HUES48 (cell line): ENCODE data around the gene SLC49A3.

Source experiments
- H3K27ac ChIP-seq: one replicate; pipeline ENCODE4 v1.7.0; 2013; ENCODE audit warnings: low read depth, low read length, inconsistent platforms
- H3K27me3 ChIP-seq: 2 replicates; pipeline ENCODE4 v1.6.1; 2013; ENCODE audit warnings: mild to moderate bottlenecking, low read length; ENCODE audit not compliant: control insufficient read depth, insufficient read depth
- H3K36me3 ChIP-seq: 2 replicates; pipeline ENCODE4 v1.6.1; 2013; ENCODE audit warnings: low read length; ENCODE audit not compliant: control insufficient read depth, insufficient read depth
- H3K4me1 ChIP-seq: 2 replicates; pipeline ENCODE4 v1.6.1; 2013; ENCODE audit warnings: mild to moderate bottlenecking, low read length; ENCODE audit not compliant: control insufficient read depth, insufficient read depth
- H3K4me3 ChIP-seq: 2 replicates; pipeline ENCODE4 v1.5.1; 2013; ENCODE audit warnings: mild to moderate bottlenecking, low read depth, low read length
- H3K9ac ChIP-seq: 2 replicates; pipeline ENCODE4 v1.6.1; 2013; ENCODE audit warnings: mild to moderate bottlenecking, low read depth, low read length, moderate library complexity
- H3K9me3 ChIP-seq: 2 replicates; pipeline ENCODE4 v1.6.1; 2013; ENCODE audit warnings: low read length; ENCODE audit not compliant: control insufficient read depth, insufficient read depth

SLC49A3 gene

DNA sequence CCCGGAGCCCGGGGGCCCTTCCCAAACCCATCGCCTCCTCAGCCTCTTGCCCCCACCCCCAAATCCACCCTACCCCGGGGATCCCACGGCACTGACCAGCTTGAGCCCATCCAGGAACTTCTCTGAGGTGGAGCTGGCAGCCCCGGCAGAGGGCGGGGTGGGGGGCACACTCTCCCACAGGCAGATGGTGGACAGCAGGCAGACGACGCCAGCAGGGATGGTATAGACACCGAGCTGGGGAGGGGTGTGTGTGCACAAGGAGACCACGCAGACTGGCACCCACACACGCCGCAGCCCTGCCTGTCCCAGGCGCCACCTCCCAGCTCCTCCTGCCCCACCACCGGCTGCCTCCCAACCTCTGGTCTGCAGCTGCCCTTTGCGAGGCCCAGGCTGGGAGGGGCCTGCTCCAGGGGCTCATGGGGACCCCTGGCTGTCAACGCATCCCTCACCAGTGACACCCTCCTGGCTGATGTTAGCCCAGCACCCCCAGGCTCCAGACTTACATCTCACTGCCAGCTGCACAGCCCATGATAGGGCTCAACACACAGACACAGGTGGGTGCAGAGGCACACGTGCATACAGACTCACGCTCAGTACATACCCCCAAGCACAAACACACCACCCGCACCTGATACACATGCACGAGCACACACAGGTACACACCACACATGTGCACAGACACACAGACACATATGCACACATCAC is 4.2 kb downstream of the SLC49A3 start:
- Histone ChIP-seq H3K9me3 (no peaks in the 10 kb centered on the region), H3K9ac (no peak overlapping the region), H3K4me1 (peaks cover 24% of the 10 kb centered on the region), H3K27ac (no peak overlapping the region), H3K27me3 (no peaks in the 10 kb centered on the region), H3K4me3 (no peak overlapping the region), H3K36me3 (no peaks in the 10 kb centered on the region)

DNA sequence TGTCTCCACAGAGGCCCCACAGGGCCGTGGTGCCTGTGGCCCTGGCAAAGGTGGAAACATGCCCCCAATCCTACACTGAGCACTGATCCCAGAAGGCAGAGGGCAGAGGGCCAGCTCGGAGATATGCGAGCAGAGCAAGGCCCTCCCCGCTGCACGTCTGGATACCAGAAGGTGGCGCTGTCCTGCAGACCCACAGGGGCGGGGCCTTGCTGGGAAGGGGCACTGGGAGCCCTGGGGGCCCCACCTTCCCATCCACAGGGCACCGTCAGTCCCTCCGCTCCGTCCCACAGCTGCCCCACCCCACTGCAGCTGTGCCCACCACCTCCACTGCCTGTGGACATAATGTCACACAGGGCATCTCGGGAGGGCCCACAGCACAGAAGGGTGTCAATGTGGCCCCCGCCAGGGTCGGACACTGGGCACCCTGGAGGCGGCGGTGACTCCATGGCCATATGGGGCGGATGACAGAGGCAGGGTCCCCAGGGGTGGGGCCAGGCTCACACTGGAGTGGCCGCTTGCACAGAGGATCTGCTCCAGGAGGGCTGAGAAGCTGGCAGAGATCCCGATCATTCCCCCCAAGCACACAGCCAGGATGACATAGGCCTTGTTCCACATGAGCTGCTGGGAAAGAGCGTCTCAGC is 4.8 kb downstream of the SLC49A3 start:
- H3K9ac ChIP-seq: no peak overlapping the region
- no peaks in the 10 kb centered on the region for H3K36me3 ChIP-seq
- no peak overlapping the region for H3K4me3 ChIP-seq
- no peaks in the 10 kb centered on the region for H3K9me3 ChIP-seq
- H3K27ac ChIP-seq: no peak overlapping the region
- no peaks in the 10 kb centered on the region for H3K27me3 ChIP-seq
- peaks cover 18% of the 10 kb centered on the region; the same call in 1 of the 2 replicates for H3K4me1 ChIP-seq

DNA sequence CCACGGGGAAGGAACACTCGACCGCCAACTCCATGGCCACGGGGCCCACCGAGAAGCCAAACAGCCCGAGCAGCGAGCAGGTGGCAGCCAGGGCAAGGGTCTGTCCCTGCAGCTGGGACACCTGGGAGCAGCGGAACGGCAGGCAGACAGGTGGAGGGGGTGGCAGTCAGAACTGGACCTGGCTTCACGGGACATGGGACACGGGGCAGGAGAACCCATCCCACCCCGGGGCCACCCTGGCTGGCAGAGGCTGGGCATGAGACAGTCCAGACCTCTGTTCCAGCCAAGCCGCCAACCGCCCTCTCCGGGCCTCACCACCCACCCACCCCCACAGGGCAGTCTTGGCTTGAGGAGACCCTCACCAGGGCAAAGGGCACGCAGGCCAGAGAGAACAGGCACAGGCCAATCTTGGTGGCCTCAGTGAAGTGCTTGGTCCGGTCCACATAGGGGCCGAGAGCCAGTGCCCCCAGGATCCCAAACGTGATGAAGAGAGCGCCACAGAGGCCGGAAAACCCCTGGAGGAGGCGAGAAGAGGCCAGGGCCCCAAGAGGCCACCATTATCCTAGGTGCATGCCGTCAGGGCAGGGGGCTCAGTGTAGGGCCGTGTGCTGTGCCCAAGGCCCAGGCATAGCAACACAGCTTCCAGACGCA is 5.6 kb downstream of the SLC49A3 start:
- H3K4me1 ChIP-seq: peaks cover 14% of the 10 kb centered on the region; the same call in 1 of the 2 replicates
- no peaks in the 10 kb centered on the region for H3K9me3 ChIP-seq
- H3K36me3 ChIP-seq: no peaks in the 10 kb centered on the region
- no peak overlapping the region for H3K27ac ChIP-seq
- H3K9ac ChIP-seq: no peak overlapping the region
- H3K4me3 ChIP-seq: no peak overlapping the region
- H3K27me3 ChIP-seq: no peaks in the 10 kb centered on the region

DNA sequence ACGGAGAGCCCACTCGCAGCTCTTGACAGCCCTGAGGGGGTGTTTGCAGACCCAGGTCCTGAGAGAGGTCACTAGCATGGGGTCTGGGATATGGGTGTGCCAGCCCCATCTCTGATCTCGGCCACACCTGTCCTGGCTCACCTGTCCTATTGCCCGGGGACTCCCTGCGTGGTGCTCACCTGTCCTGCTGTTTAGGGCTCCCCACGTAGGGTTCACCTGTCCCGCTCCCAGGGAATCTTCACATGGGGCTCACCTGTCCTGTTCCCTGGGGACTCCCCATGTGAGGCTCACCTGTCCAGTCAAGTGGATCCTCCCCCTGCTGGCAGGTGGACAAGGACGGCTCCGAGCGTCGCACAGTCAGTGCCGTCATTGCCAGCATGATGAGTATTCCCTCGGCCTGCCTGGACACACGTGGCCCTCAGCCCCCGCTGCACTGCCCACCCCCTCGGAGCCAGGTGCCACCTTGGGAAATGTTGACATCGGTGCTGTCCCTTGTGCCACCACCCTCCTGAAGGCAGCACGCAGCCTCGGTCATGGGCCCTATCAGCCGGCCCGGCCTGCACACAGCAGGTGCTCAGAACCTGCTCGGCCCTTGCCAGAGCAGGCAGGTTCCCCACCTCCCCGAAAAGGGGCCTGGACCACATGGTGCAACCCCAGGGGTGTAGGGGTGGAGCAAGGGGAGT is 6.3 kb downstream of the SLC49A3 start:
- Histone ChIP-seq H3K9me3 (no peaks in the 10 kb centered on the region), H3K4me1 (peaks cover 10% of the 10 kb centered on the region; the same call in 1 of the 2 replicates), H3K27ac (no peak overlapping the region), H3K36me3 (no peaks in the 10 kb centered on the region), H3K4me3 (no peak overlapping the region), H3K27me3 (no peaks in the 10 kb centered on the region), H3K9ac (no peak overlapping the region)

DNA sequence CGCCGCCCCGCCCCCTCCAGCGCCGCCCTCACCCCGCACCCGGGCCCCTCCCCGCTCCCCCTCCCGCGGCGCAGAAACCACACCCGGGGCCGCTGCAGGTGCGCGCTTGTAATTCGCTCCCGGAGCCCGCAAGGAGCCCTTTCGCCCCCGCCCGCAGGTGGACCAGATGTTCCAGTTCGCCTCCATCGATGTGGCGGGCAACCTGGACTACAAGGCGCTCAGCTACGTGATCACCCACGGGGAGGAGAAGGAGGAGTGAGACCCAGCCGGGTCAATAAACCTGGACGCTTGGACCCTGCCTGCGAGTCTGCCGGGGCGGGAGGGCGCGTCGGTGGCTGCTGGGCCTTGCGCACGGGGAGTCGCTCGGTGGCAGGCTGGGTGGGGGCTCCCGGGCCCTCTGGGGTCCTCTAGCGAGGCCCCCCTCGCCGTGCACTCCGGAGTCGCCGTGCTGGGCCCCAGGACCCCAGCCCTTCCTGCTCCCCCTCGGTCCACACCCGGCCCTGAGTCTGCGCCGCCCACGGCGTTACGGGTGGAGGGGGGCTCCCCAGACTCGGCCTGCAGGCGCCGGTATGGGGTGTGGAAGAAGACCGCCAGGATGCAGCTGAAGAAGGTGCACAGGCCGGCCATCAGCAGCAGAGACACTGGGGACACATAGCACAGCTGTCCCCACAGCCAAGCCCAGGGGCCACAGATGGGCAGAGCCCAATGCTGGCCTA is 7.1 kb downstream of the SLC49A3 start:
- no peak overlapping the region for H3K9ac ChIP-seq
- H3K36me3 ChIP-seq: no peaks in the 10 kb centered on the region
- no peak overlapping the region for H3K27ac ChIP-seq
- H3K4me3 ChIP-seq: peak overlapping the region; percentile 56
- no peaks in the 10 kb centered on the region for H3K9me3 ChIP-seq
- H3K27me3 ChIP-seq: no peaks in the 10 kb centered on the region
- peaks cover 10% of the 10 kb centered on the region; the same call in 1 of the 2 replicates for H3K4me1 ChIP-seq

DNA sequence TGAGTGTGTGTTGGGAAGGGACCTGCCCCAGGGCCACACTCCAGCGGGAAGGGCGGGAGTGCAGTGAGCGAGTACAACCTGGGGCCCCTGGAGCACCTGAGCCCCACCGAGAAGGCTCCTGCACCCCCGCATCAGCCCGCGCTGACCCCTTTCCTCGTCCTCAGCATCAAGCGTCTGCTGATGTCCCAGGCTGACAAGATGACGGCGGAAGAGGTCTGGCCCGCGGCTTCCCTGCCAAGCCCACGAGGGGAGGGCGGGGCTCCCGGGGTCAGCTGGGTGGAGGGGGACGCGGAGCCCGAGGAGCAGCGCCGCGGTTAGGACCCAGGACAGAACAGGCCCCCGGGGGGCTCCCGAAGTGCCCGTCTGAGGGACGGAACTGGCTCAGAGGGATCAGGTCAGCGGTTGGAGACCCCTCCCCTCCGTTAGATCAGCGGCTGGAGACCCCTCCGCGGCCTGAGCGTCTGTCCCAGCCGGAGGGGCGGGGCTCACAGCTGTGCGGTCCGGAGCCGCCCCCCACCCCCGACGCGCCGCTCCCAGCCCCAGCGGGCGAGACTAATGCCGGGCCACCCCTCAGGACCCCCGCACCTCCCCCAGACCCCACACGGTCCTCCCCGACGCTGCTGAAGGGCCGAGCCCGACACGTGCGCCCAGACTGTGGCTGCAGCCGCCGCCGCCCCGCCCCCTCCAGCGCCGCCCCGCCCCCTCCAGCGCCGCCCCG is 7.9 kb downstream of the SLC49A3 start:
- no peaks in the 10 kb centered on the region for H3K36me3 ChIP-seq
- H3K4me1 ChIP-seq: peaks cover 13% of the 10 kb centered on the region; the same call in 1 of the 2 replicates
- H3K4me3 ChIP-seq: peak overlapping the region; percentile 63
- H3K27me3 ChIP-seq: no peaks in the 10 kb centered on the region
- H3K9ac ChIP-seq: no peak overlapping the region; the same call in 1 of the 2 replicates
- H3K27ac ChIP-seq: no peak overlapping the region
- H3K9me3 ChIP-seq: no peaks in the 10 kb centered on the region

DNA sequence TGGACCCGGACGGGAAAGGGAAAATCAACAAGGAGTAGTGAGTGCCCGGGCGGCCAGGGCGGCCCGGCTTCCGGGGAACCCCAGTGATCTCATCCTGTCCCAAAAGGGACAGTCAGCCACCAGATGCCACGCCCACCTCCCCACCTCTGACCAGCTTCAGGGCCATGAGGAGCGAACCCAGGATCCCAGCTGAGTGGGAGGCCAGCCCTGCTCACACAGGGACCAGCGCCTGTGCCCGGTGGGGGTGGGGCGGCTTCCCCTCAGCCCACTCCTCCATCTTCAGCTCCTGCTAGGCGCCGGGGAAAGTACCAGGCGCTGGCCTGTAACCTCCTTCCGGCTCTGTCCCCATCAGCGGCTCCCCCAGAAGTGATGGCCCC is 8.4 kb downstream of the SLC49A3 start:
- Histone ChIP-seq H3K9ac (no peak overlapping the region; the same call in 1 of the 2 replicates), H3K4me1 (peaks cover 13% of the 10 kb centered on the region; the same call in 1 of the 2 replicates), H3K4me3 (peak overlapping the region; percentile 63), H3K27me3 (no peaks in the 10 kb centered on the region), H3K9me3 (no peaks in the 10 kb centered on the region), H3K27ac (no peak overlapping the region), H3K36me3 (no peaks in the 10 kb centered on the region)

DNA sequence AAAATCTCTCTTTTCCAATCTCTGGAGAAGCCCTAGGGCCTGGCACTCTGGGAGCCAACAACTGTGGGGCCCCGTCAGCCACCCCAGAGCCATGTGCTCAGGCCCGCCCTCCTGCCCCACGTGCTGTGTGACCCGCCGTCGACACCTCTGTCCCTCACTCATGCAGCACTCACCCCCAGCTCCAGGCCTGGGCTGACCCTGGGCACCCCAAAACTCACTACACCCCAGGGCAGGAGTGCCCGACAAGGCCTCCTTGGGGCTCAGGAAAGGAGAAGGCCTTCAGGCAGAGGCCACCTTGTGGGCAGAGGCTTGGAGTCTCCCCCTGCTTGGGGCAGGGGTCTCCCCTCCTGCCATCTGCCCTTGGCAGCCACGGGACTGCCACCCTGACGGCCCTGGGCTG is 8.9 kb downstream of the SLC49A3 start:
- Histone ChIP-seq H3K27ac (no peak overlapping the region), H3K4me1 (peaks cover 13% of the 10 kb centered on the region; the same call in 1 of the 2 replicates), H3K4me3 (peak overlapping the region; percentile 63; the same call in 1 of the 2 replicates), H3K27me3 (no peaks in the 10 kb centered on the region), H3K9me3 (no peaks in the 10 kb centered on the region), H3K9ac (no peak overlapping the region), H3K36me3 (no peaks in the 10 kb centered on the region)

DNA sequence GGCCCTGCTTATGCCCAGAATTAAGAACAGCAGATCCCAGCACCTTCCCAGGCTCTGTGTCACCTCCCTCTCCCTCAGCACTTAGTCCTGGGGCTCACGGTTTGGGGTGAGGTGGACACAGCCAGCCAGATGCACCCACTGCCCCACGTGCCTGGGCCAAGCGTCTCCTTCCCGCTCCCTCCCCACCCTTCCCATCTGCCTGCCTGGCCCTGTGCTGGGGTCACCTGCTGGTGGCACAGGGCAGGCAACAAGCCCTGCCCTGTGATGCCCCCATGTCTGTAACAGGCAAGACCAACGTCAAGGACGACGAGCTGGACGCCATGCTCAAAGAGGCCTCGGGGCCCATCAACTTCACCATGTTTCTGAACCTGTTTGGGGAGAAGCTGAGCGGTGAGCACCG is 9.3 kb downstream of the SLC49A3 start:
- no peaks in the 10 kb centered on the region for H3K36me3 ChIP-seq
- no peaks in the 10 kb centered on the region for H3K27me3 ChIP-seq
- no peaks in the 10 kb centered on the region for H3K9me3 ChIP-seq
- H3K4me1 ChIP-seq: peaks cover 13% of the 10 kb centered on the region; the same call in 1 of the 2 replicates
- H3K9ac ChIP-seq: no peak overlapping the region
- no peak overlapping the region for H3K27ac ChIP-seq
- no peak overlapping the region for H3K4me3 ChIP-seq

DNA sequence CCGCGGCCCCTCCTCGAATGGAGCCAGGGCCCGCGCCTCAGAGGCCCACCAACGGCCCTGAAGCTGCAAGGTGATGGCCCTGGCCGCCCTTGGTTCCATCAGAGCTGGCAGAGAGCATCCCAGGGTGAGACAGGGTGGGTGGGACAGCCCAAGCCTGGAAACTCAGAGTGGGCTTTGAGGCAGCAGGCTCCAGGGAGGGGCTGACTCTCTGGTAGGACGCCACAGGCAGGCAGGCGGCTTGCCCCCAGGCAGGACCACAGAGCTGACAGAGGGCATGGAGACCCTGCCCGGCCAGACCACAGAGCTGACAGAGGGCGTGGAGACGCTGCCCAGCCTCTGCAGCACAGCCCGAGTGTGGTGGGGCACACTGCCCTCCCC is 9.9 kb downstream of the SLC49A3 start:
- no peak overlapping the region for H3K4me3 ChIP-seq
- H3K9ac ChIP-seq: no peak overlapping the region
- peaks cover 13% of the 10 kb centered on the region; the same call in 1 of the 2 replicates for H3K4me1 ChIP-seq
- H3K27ac ChIP-seq: no peak overlapping the region
- H3K27me3 ChIP-seq: no peaks in the 10 kb centered on the region
- H3K36me3 ChIP-seq: no peaks in the 10 kb centered on the region
- H3K9me3 ChIP-seq: no peaks in the 10 kb centered on the region
